GM12801 (cell line): ENCODE results near the gene BRMS1.

ENCODE experiments used
- TF ChIP-seq, protein P1 (sequence below): IDR thresholded peaks from one replicate; pipeline ENCODE4 v1.5.1; 2011; ENCODE audit warnings: control low read depth; ENCODE audit not compliant: insufficient read length; ENCODE audit errors: extremely low read depth

BRMS1 gene

DNA sequence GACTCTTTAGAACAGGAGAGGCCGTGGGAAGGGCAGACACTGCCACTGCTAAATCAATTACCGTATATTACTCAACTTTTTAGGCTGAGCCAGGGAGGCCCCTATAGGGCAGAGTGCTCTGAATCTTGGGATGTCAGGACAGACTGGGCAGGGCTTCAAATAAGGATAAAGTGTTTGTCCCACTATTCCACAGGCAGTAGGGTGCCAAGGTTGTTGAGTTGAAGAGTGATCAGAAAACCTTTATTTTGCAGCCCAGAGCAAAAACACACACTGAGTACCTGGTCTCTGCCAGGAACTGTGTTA lies 4.1 kb upstream of the BRMS1 start:
- TF ChIP-seq, protein P1, sequence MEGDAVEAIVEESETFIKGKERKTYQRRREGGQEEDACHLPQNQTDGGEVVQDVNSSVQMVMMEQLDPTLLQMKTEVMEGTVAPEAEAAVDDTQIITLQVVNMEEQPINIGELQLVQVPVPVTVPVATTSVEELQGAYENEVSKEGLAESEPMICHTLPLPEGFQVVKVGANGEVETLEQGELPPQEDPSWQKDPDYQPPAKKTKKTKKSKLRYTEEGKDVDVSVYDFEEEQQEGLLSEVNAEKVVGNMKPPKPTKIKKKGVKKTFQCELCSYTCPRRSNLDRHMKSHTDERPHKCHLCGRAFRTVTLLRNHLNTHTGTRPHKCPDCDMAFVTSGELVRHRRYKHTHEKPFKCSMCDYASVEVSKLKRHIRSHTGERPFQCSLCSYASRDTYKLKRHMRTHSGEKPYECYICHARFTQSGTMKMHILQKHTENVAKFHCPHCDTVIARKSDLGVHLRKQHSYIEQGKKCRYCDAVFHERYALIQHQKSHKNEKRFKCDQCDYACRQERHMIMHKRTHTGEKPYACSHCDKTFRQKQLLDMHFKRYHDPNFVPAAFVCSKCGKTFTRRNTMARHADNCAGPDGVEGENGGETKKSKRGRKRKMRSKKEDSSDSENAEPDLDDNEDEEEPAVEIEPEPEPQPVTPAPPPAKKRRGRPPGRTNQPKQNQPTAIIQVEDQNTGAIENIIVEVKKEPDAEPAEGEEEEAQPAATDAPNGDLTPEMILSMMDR, result no peak

DNA sequence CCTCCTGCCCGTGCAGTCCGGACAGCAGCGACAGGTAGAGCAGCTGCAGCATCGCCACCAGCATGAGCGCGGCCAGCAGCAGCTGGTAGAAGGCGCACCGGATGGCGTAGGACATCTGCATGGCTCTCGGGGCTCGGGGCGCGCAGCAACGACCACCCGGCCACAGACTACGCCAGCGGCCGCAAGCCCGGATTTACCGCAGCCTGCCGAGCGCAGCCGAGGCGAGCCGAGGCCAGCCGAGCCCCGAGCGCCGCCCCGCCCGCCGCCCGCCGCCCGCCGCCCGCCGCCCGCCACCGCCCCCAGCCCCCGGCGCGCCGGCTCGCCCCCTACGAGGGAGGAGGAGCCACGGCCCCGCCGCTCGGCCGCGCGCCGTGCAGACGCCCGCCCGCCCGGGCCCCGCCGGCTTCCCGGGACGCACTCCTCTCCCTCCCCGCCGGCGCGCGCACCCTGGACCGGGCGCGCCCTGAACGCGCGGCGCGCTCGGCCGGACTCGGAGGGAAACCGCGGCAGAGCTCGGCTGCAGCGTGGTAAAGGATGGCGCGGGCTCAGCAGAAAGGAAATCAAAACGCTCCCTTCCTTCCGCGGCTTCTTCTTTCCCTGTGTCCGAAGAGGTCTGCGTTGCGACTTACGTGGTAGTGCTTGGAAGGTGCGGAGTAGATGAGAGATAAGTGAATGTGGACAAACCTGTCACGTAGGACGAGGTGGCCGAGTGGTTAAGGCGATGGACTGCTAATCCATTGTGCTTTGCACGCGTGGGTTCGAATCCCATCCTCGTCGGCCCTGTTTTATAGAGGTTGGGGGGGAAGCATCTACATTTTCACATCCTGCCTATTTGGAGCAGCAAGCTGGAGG lies 2.7 kb upstream of the BRMS1 start, which contains the start of gene B4GAT1:
B4GAT1 (minus strand) TSS at position 205 of the 852 bp plus-strand sequence; CDS start at position 121, 84 bp downstream.
- TF ChIP-seq, protein P1, result no peak

DNA sequence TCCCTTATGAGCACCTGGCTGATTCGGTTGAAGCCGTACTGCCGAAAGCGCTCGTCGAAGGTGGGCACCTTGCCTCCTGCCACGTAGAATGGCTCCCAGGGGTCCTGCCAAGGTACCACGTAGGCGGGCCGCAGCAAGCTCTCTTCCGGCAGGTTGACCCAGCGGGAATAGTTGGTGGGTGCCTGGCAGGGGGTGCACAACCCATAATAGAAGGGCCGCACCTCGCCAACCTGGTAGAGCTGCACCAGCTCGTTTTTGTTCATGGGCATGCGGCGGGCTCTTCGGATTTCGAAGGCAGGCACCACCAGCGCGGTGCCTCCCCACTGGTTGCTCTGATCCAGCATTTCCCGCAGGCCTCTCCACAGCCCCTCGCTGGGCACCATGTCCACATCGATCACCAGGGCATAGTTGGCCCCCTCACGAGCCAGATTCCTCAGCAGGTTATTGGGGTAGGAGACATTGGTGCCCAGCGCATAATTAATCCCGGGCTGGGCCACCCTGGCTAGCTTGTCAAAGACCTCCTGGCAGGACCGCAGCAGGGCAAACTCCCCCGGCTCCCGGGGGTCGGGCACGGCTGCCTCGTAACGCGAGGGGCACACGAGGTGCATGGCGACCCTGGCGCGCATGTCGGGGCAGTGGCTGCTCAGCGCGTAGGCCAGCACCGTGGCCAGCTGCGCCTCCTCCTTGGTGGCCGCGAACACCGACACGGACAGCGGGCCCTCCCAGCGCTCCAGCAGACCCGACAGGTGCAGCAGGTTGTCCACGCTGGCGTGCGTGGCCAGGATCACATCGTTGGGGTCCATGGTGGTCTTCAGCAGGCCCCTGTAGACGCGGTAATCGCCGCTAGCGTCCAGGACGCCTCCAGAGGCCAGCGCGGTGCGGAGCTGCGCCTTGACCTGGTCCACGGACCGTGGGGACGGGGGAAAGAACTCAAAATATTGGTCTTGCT lies 1.8 kb upstream of the BRMS1 start:
- TF ChIP-seq, protein P1, result no peak

DNA sequence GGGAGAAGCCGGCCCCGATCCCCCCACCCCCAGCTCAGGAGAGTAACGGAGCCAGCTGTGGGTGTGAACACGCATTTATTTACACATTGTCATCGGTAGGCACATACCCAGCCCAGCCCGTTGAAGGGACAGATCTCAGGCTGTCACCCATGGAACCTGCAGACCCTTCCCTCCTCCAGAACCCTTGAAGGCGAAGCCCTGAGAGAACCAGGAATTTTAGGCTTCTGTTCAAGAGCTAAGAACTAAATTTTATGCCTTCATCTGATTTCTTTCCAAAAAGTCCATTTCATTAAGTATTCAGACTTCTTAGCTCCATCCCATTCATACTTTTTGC lies 379 bp upstream of the BRMS1 start:
- TF ChIP-seq, protein P1, result no peak

DNA sequence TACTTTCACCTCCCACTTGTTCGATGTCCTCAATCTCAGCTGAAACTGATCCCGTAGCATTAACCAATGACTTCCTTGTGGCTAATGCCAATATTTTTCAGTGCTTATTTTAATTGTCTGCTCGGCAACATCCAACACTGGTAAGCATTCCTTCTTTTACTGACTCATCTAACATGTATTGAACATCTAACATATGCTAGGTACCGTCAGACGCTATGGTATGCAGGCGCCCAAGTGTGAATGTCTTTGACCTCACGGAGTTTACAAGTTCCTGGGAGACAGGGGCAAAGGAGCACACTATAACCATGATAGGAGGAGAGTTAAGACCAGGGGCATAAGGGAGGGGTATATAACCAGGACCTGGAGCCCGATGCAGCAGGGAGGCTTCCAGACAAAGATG lies 1.7 kb downstream of the BRMS1 start:
- TF ChIP-seq, protein P1, result no peak

DNA sequence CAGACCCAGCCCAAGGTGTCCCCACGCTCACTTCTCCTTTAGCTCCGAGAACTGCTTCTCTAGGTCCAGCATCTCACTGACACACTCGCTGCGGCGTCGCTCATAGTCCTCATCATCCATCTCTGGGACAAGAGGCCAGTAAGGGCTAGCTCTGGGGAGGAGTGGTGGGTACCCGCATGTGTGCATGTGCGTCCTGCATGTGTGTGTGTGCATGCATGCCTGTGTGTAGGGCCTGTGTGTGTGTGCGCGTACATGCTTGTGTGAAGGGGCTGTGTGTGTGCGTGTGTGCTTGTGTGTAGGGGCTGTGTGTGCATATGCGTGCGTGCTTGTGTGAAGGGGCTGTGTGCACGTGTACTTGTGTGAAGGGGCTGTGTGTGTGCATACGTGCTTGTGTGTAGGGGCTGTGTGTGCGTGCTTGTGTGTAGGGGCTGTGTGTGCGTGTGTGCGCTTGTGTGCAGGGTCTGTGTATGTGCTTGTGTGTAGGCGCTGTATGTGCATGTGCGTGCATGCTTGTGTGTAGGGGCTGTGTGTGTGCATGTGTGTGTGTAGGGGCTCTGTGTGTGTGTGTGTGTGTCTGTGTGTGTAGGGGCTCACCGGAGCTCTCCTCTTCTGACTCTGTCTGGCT lies 3.3 kb downstream of the BRMS1 start:
- TF ChIP-seq, protein P1, result no peak
